ENCODE data around the gene CCND1. TPM values are rescaled to one million over a fixed set of nuclear protein-coding genes. Genes with fewer than 3 reads are reported as not detected.

The CCND1 gene
- total RNA-seq, 6 experiments from 2014 or later = 67.0 to 283 (median 94.1) TPM

GRCh38 chr11:69649576-69649900 is 8.6 kb downstream of the CCND1 start:
- DNase-seq (peak in 1 of 3 donors; percentile 40), ATAC-seq (no peak)
- no peak overlapping the region for H3K27ac ChIP-seq
- TF ChIP-seq POLR2A (IDR thresholded peaks at IDR 0.05) = no peak
- no peak for TF ChIP-seq CTCF (IDR thresholded peaks at IDR 0.05)
- peaks cover 0 to 8% (median under 1%) of the 10 kb centered on the region in 4 donors for H3K4me1 ChIP-seq
- intact Hi-C loops (cut with DNase I) = loop anchor here in 1 of 2 donors (5.0 kb wide), 2 partner anchors 357 to 547 kb away; partner anchors contain the start of gene MYEOV
- no peaks in the 10 kb centered on the region for H3K9me3 ChIP-seq
- H3K36me3 ChIP-seq = peaks cover 0 to 70% (median 22%) of the 10 kb centered on the region in 4 donors
- no CpG with 5 or more reads among the region's 10 CpGs for WGBS (ENCODE audit: insufficient coverage, low coverage, low lambda C conversion rate, missing lambda C conversion rate)
- H3K27me3 ChIP-seq = no peaks in the 10 kb centered on the region
- H3K4me3 ChIP-seq = no peak overlapping the region

- H3K9me3 ChIP-seq = no peaks in the 10 kb centered on the region
- 61% methylated on average over 3 of the region's 24 CpGs for WGBS (ENCODE audit: insufficient coverage, low coverage, low lambda C conversion rate, missing lambda C conversion rate)
- H3K4me1 ChIP-seq = peaks cover 0 to 13% (median 0%) of the 10 kb centered on the region in 4 donors
- H3K27ac ChIP-seq = no peak overlapping the region
- ATAC-seq (no peak), DNase-seq (peak in 2 of 3 donors; percentile 8 to 41)
- intact Hi-C loops (cut with DNase I) = no loop called here
- TF ChIP-seq POLR2A (IDR thresholded peaks at IDR 0.05) = no peak
- TF ChIP-seq CTCF (IDR thresholded peaks at IDR 0.05) = no peak
- H3K27me3 ChIP-seq = no peaks in the 10 kb centered on the region
- peaks cover 0 to 63% (median 19%) of the 10 kb centered on the region in 4 donors for H3K36me3 ChIP-seq
- H3K4me3 ChIP-seq = no peak overlapping the region
Measured at GRCh38 chr11:69650081-69650831, 9.3 kb downstream of the CCND1 start.

GRCh38 chr11:69650832-69651344 is 9.9 kb downstream of the CCND1 start:
- Histone ChIP-seq H3K9me3 (no peaks in the 10 kb centered on the region), H3K4me3 (no peak overlapping the region), H3K27me3 (no peaks in the 10 kb centered on the region), H3K4me1 (peaks cover 0 to 13% (median 0%) of the 10 kb centered on the region in 4 donors), H3K36me3 (peaks cover 0 to 63% (median 19%) of the 10 kb centered on the region in 4 donors), H3K27ac (no peak overlapping the region)
- intact Hi-C loops (cut with DNase I) = no loop called here
- WGBS (ENCODE audit: insufficient coverage, low coverage, low lambda C conversion rate, missing lambda C conversion rate) = 76% methylated on average over 6 of the region's 23 CpGs
- ATAC-seq (no peak), DNase-seq (peak in 1 of 3 donors; percentile 49)
- no peak for TF ChIP-seq CTCF (IDR thresholded peaks at IDR 0.05)
- TF ChIP-seq POLR2A (IDR thresholded peaks at IDR 0.05) = no peak

GRCh38 chr11:69651834-69652620 is 11.1 kb downstream of the CCND1 start:
- H3K27ac ChIP-seq = no peak overlapping the region
- ATAC-seq = no peak
- H3K9me3 ChIP-seq = no peaks in the 10 kb centered on the region
- intact Hi-C loops (cut with DNase I) = no loop called here
- 93% methylated on average over 15 of the region's 15 CpGs for WGBS (ENCODE audit: insufficient coverage, low coverage, low lambda C conversion rate, missing lambda C conversion rate)
- peaks cover 0 to 13% (median 0%) of the 10 kb centered on the region in 4 donors for H3K4me1 ChIP-seq
- peaks cover 0 to 63% (median 19%) of the 10 kb centered on the region in 4 donors for H3K36me3 ChIP-seq
- TF ChIP-seq CTCF (IDR thresholded peaks at IDR 0.05) (no peak), POLR2A (IDR thresholded peaks at IDR 0.05) (no peak)
- no peaks in the 10 kb centered on the region for H3K27me3 ChIP-seq
- no peak overlapping the region for H3K4me3 ChIP-seq
- DNase-seq = peak in 2 of 3 donors; percentile 3 to 27

Measured in right lobe of liver (tissue), 6 donors.